GM18526 (cell line): ENCODE measurements around the gene SMPD3.

Experiments used
- POLR2A ChIP-seq: IDR thresholded peaks from 3 replicates; pipeline ENCODE4 v1.6.1; 2011; ENCODE audit not compliant: insufficient read length; ENCODE audit errors: extremely low read depth

SMPD3 gene

DNA sequence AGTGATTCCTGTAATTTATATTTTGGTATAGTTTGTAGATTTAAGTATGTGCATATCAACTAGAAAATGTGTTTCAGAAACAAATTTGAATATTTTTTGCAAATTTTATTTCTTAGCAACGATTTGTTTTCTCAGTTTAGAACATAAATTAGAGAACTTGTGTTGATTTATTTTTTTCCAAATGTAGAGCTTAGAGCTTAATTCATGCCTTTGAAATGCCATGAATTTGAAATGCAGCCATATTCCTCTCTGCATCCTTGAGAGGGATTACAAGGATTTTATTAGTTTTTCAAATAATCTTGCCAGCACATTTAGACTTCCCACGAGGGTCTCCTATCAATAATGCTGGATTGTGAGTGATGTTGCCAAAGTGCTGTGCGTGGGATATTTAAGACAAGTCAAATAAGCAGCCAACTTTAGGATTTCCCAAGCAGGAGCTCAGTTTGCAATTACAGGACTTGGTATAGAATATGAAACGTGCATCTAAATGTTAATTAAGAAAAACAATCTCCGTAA is 6.7 kb upstream of the SMPD3 start:
- no peak for TF ChIP-seq POLR2A

- TF ChIP-seq POLR2A: no peak
Observed at GRCh38 chr16:68453816-68454215, 5.5 kb upstream of the SMPD3 start.

- no peak for TF ChIP-seq POLR2A
Observed at GRCh38 chr16:68452176-68452575, 3.9 kb upstream of the SMPD3 start.

GRCh38 chr16:68451676-68452075 is 3.4 kb upstream of the SMPD3 start:
- no peak for TF ChIP-seq POLR2A

DNA sequence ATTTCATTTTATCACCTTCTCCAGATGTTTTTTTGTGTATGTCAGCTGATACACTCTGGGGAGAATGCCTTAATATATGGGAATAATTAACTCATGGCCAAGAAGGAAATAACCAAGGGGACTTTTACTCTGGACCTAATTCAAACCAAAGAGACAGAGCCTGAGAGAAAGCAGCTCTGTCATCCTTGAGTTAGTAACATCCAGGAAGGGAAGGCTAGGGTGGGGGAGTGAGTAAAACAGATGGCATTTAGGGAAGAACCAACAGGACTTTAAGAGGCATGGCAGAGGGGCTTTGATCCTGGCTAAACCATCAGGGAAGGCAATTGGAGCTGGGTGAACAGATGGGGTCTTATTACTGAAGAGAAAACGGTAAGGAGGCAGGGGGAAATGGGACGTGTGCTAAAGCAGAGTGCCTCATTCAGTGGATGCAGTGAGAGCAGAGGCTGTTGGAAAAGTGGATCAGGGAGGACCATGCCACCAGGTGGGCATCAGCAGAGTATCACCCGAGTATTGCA is 2.5 kb upstream of the SMPD3 start:
- no peak for TF ChIP-seq POLR2A

DNA sequence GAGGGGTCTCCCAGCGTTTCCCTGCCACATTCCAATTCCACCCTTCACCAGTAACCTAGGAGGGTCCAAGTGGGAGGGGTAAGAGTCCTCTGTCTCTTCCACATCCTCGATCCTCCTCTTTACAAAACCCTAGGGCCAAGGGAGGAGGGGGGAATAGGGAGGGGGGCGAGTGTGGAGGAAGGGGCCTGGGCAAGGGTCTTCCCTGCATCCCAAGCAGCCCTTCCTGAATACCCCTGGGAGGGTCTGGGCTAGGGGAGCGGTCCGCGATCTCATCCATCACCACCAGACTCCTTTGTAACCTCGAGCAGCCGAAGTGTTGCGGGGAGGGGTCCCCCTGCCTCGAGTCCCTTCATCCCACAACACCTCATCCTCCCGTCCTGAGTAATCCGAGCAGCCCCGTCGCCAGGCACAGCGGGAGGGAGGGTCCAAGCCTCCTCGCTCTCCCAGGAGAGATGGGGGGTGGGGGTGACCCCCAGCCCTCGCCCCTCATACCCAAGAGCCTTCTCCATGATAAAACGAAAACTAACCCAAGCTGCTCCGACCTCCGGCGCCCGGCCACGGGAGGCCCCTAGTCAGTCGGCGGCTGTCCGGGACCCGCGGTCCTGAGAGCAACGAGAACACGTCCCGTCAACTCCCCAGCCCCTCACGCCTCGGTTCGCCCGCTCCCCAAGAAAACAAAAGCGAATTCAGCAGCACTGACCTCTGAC is 502 bp downstream of the SMPD3 start:
- no peak for TF ChIP-seq POLR2A

GRCh38 chr16:68446681-68447652 is 1.3 kb downstream of the SMPD3 start:
- TF ChIP-seq POLR2A: no peak

DNA sequence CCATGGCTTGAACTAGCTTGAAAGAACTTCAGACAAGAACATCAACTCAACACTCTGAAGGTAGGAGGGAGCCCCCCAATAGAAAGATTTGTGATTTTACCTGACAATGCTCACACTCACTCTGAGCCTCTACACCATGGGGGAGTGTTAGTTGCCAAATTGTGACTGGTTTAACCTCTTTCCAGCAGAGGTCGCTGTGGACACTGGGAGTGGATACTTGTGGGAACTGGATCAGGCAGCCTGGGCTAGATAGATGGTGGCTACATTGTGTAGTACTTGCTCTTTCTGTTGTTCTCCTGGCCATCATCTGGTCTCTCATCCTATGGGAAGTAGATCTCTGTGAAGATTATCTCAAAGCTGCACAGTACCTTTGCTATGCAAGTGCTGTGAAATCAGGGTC is 2.9 kb downstream of the SMPD3 start:
- no peak for TF ChIP-seq POLR2A

DNA sequence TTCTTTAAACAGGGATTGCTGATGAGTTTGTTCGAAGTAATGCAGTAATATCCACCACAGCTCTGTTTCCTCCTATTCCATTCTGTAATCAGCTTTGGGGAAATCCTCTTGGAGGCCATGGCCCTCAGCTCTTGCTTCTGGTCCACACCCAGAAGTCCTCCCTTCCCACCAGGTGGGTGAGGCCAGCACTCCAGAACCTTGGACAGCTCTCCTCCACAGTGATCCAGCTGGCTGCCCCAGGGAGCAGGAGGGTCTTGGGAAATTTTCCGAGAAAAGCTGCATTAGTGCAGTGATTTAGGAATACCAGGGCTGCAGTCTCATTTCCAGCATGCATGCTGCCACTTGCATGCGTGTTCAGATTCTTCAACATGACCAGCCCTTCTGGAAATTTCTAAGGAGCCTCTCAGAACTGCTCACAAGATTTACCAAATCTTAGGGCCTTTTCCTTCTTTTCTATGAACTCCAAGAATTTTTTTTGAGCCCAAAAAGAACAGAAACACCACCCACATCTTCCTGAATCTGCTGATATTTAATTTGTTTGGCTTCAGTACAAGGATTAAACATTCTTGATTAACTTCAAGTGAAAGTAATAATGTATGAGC is 4.2 kb downstream of the SMPD3 start:
- no peak for TF ChIP-seq POLR2A

GRCh38 chr16:68436581-68436980 is 11.7 kb downstream of the SMPD3 start:
- no peak for TF ChIP-seq POLR2A

DNA sequence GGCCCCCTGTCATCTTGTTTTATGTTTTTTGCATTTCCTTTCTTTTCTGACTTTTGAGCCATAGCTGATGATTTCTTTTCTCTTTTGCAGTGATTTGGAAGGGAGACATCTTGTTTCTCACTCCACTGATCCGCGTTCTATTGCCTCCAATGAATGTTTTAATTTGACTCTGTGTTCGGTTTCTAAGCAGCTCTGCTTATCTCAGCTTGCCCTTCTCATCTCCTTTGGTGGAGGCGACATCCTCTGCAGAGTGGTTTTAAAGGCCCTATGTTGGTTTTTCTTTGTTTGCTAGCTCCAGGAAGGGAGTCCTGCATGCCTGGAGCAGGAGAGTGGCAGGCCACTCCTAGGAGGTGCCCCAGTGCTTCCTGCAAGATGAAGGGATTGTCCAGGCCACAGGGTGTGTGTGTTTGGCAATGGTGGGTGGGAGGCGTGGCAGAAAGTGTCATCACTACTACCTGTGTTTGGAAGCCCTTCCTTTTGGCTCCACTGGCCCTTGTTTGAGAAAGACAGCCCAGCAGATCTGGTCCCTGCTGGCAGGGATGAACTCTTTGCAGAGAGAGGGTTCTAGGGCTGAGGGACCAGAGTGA is 13.6 kb downstream of the SMPD3 start:
- TF ChIP-seq POLR2A: no peak

DNA sequence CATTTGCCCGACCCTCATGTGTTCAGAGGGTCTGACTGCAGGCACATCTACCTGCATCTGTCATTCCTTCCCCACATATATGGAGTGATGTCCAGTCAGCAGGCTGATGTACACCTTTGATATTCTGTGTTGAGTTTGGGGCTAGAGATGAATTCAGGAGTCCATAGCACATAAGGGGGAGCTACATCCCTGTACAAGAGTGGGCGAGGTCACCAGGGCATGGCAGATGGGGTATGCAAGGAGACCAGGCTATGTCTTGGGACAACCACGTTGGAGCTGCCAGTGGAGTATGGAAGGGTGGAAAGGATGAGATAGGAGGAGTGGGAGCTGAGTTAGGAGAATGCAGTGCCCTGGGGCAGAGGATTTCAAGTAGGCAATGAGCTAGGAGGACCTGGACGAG is 15.0 kb downstream of the SMPD3 start:
- TF ChIP-seq POLR2A: no peak

GRCh38 chr16:68432701-68433100 is 15.6 kb downstream of the SMPD3 start:
- TF ChIP-seq POLR2A: no peak

GRCh38 chr16:68429076-68429854 is 19.0 kb downstream of the SMPD3 start:
- TF ChIP-seq POLR2A: no peak
